GM12865 (cell line): ENCODE results near the gene PEX6.
A peak's percentile ranks its signal among the peaks of the same experiment; 100 is the strongest.

Experiments used
- DNase-seq: peaks from one replicate; pipeline ENCODE4 v3.0.0; 2010; ENCODE audit warnings: low read depth
- H3K4me3 ChIP-seq: 2 replicates; pipeline ENCODE4 v1.5.1; 2011; ENCODE audit warnings: mild to moderate bottlenecking, low read depth, low read length, control low read depth
- CTCF ChIP-seq: IDR thresholded peaks from 2 replicates; pipeline ENCODE4 v1.5.1; 2011; ENCODE audit warnings: low read length, control low read depth, low read depth, inconsistent platforms; ENCODE audit not compliant: insufficient read depth; ENCODE audit errors: missing control alignments

The PEX6 gene

DNA sequence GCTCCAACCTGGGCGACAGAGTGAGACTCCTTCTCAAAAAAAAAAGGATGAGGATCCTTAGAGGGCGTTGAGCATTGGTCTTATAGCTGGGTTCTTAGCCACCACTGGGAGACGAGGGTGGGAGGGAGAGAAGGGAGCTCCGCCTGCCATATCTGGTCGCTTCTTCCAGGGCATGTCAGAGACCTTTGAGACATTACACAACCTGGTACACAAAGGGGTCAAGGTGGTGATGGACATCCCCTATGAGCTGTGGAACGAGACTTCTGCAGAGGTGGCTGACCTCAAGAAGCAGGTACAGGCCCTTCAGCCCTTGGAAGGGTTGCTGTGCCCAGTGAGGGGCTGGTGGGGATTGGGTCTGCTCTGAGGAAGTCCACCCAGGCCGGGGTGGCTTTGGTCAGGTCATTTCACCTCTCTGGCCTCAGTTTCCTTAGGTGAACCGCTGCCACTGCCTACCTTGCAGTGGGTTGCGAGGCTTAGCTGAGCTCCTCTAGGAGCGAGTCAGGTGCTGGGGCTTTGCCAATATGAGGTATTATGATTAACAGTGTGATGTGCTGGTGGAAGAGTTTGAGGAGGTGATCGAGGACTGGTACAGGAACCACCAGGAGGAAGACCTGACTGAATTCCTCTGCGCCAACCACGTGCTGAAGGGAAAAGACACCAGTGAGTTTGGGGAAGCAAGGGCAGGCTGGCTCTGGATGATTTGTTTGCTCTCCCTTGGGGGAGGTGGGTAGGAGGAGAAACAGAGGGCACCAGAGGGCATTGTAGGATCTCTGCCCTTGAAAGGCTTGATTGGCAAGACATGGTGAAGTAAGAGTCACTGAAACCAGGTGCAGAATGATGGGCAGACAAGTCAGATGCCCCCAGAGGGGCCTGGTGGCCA, 41.2 kb downstream of the PEX6 start:
- no peak for DNase-seq
- no peak for TF ChIP-seq CTCF
- H3K4me3 ChIP-seq, result no peak overlapping the region

DNA sequence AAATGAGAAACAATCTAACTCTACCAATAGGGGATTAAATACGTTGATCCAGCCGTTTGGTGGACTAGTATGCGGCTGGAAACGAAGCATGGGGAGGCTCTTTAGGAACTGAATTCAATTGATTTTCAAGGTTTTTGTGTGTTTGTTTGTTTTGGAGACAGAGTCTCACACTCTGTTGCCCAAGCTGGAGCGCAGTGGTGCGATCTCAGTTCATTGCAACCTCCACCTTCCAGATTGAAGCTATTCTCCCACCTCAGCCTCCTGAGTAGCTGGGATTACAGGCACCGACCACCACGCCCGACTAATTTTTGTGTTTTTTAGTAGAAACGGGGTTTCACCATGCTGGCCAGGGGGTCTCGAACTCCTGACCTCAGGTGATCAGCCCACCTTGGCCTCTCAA, 42.6 kb downstream of the PEX6 start:
- TF ChIP-seq CTCF, result no peak
- no peak for DNase-seq
- H3K4me3 ChIP-seq, result no peak overlapping the region

GRCh38 chr6:42935322-42935721, 43.7 kb downstream of the PEX6 start:
- peak; percentile 42 for DNase-seq
- no peak overlapping the region for H3K4me3 ChIP-seq
- no peak for TF ChIP-seq CTCF

DNA sequence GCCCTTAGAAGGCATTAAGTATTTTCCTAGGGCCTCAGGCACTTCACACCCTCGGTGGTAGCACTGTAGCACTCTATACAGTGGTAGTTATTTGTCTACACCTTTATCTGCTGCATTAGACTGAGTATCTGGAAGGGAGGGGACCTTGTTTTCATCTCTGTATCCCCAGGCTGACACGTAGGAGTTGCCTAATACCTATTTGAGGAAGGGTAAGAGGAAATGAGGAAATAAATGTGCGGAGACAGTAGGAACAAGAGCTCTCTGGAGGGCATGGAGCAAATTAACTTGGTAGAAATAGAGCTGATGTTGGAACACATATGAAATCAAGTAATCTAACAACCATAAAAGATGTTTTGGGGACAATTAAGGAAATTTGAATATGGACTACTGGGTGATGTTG, 45.8 kb downstream of the PEX6 start:
- no peak overlapping the region for H3K4me3 ChIP-seq
- TF ChIP-seq CTCF, result no peak
- no peak for DNase-seq

DNA sequence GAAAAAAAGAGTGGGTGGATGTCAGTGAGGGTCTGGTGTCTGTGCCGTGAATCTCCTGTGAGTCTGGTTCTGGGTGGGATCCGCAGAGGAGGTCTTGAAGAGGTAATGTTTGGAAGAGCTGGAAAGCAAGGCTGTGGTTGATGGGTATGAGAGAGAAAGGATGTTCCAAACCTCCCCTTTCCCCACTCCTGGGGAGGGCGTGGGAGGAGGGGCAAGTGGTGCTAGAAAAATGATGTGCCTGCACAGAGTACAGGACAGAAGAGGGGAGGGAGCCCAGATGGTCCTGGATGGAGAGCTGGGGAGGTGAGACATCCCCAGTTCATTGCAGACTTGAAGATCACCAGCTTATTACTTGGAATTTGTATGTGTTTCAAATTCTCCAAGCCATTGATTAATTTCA, 46.6 kb downstream of the PEX6 start:
- no peak for TF ChIP-seq CTCF
- peak overlapping the region; percentile 85 for H3K4me3 ChIP-seq

GRCh38 chr6:42929821-42930360, 49.1 kb downstream of the PEX6 start:
- peak; percentile 96 for DNase-seq
- H3K4me3 ChIP-seq, result peak overlapping the region; percentile 85

More for the DNA sequence above, 46.6 kb downstream of the PEX6 start:
- no peak for DNase-seq

More at GRCh38 chr6:42929821-42930360, 49.1 kb downstream of the PEX6 start:
- TF ChIP-seq CTCF, result no peak
